VCaP (cell line): ENCODE data around the gene PHTF1.

Source experiments
- H3K27ac ChIP-seq: fragments of 450-650 bp; 2 replicates; pipeline ENCODE4 v1.5.1; 2017
- TF ChIP-seq, protein P1 (sequence below): fragments of 450-650 bp; conservative IDR thresholded peaks from 2 replicates; pipeline ENCODE4 v1.5.1; 2017; ENCODE audit warnings: mild to moderate bottlenecking, moderate library complexity

Gene PHTF1

DNA sequence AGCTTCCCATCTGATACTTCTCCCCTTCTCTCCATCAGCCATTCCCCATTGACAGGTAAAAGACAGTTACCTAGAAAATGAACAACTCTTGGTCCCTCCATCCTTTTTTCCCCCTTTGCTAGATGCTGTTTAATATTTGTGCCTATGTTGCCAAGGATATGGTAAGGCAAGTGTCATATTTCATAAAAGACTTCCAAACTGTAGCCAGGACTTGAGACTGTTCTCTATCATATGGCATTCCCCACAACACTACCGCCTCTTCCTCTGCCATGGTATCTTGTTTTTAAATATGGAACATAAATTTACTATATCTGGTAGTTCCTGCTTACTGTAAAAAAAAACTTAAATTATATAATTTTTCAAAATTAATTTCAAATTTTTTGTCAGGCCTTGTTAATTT is 97.2 kb downstream of the PHTF1 start:
- H3K27ac ChIP-seq: no peak overlapping the region

DNA sequence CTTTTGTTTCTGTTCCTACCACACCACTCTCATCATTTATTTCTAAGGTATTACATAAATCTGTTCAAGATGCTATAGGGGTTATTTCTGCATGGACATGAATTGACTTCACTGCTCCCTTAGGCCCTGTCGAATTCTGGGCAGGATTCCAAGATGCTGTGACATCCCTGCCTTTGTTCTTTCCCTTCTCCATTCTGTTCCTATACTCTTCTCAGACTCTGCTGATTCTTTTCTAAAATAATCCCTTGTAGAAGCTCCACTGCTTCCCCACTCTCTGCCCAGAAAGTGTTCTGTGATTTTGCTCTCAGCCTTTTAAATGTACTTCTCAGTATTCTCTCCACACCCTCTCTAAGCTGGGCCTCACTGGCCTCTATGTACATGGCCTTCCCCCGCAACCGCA is 99.2 kb downstream of the PHTF1 start:
- no peak overlapping the region for H3K27ac ChIP-seq
- TF ChIP-seq, protein P1, sequence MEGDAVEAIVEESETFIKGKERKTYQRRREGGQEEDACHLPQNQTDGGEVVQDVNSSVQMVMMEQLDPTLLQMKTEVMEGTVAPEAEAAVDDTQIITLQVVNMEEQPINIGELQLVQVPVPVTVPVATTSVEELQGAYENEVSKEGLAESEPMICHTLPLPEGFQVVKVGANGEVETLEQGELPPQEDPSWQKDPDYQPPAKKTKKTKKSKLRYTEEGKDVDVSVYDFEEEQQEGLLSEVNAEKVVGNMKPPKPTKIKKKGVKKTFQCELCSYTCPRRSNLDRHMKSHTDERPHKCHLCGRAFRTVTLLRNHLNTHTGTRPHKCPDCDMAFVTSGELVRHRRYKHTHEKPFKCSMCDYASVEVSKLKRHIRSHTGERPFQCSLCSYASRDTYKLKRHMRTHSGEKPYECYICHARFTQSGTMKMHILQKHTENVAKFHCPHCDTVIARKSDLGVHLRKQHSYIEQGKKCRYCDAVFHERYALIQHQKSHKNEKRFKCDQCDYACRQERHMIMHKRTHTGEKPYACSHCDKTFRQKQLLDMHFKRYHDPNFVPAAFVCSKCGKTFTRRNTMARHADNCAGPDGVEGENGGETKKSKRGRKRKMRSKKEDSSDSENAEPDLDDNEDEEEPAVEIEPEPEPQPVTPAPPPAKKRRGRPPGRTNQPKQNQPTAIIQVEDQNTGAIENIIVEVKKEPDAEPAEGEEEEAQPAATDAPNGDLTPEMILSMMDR: no peak

More for the DNA sequence above, 97.2 kb downstream of the PHTF1 start:
- TF ChIP-seq, protein P1: no peak

DNA sequence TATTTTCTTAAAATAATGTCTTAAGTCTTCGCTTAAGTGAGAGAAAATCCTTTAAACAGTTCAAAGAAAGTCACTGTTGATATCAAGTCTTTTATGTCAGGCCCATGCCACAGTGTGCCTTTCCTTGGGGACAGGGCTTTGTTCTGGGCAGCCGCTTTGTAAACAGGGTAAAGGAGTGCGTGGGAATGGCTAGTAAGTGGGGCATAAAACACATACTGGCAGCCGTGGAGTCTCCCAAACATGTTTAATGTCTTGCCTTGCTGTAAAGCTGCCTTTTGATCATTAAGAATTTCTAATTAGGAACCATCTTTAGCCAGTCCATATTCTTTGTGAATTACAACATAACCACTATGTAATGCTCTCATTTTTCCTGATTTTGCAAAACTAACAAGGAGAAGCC is 99.7 kb downstream of the PHTF1 start:
- H3K27ac ChIP-seq: no peak overlapping the region
- TF ChIP-seq, protein P1: no peak

DNA sequence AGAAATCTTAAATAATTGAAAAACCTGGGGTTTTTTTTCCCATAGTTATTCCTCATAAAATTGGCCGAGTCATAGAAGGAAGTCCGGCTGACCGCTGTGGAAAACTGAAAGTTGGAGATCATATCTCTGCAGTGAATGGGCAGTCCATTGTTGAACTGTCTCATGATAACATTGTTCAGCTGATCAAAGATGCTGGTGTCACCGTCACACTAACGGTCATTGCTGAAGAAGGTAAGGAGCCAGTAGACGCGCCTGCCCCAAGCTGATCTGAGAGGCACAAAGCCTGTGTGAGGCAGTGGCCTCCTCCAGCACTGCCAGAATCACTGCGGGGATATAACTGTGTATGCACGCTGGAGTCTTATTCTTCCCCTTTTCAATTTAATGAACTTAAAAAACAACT is 100.3 kb downstream of the PHTF1 start:
- TF ChIP-seq, protein P1: no peak
- H3K27ac ChIP-seq: no peak overlapping the region

DNA sequence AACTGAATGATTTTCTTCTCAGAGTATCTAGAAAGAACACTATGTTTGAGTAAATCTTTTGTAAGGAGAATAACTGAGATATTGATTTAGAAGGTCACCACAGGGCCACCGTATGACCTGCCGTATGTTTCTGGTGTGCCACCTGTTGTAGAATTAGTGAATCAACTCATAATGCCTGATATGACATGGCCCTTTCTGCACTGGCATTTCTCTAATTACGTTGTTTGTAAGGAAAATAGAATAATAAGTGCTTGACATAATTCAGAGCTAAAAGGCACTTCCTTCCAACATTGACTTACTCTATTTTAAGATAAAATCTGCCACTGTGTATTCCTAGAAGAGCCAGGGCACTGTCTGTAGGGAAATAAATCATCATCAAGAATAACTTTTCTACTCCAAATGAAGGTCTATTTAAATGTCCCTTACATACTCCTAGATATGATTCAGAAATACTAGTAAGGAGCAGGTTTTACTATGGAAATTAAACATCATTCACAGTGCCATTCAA is 101.7 kb downstream of the PHTF1 start:
- TF ChIP-seq, protein P1: no peak
- H3K27ac ChIP-seq: no peak overlapping the region

DNA sequence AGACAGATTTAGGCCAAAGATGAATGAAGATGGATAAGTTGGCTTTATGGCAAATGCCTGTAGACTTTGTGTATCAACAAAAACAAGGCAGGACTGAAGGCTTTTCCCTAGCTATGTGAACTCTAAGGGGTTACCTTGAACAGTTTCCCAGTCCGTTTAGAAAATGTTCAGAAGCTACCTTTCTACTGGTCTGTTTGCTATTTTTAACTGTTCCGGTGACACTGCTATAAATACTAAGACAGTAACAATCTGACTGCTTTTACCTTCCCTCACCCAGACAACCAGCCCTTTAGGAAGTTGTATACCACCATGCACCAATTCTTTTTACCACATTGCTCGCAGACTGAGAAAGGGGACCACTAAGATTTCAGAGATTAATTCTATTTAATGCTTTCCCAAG is 102.2 kb downstream of the PHTF1 start:
- TF ChIP-seq, protein P1: no peak
- no peak overlapping the region for H3K27ac ChIP-seq

DNA sequence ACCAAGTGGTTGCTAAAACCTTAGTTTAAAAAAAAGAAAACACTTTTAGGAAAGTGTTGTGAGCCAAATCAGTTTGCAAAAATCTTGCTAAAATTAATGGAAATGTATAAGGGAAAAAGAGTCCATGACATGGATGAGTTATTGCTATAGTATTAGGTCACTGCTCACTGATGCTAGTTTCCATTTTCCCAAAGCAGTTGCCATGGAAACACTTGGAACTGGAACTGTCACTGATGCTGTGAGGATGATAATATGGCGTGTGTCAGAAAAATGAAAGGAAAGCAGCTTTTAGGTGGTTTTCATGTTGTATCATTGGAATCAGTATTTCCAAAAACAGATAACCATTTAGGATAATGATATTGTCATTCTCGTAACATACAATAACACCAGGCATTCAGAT is 104.4 kb downstream of the PHTF1 start:
- H3K27ac ChIP-seq: no peak overlapping the region
- TF ChIP-seq, protein P1: no peak

DNA sequence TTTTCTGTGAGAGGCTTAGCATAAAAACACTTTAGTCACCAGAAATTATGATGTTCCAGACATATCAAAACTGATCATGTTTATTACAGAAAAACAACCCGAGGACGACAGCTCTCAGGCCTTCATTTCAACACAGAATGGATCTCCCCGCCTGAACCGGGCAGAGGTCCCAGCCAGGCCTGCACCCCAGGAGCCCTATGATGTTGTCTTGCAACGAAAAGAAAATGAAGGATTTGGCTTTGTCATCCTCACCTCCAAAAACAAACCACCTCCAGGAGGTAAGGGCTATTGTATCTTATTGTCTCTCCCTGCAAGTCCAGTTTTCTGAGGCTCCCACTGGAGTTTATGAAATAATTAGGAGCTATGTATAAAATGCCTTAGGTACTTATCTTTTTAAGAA is 105.5 kb downstream of the PHTF1 start:
- TF ChIP-seq, protein P1: no peak
- H3K27ac ChIP-seq: no peak overlapping the region
